Lung (tissue), 12 donors: Measurements from ENCODE around the gene MTFR2. TPM values are rescaled to one million over a fixed set of nuclear protein-coding genes. Genes with fewer than 3 reads are reported as not detected.

Experiments used
- ATAC-seq: fragments of 200-7000 bp; cut with Tn5 transposase; one replicate; pipeline ENCODE4 v1.9.1; 2020; ENCODE audit warnings: moderate number of reproducible peaks; ENCODE audit not compliant: insufficient read depth, low FRiP score
- DNase-seq, 3 donors: peaks; one replicate each; pipeline ENCODE4 v3.0.0-alpha.2; 2013 to 2017
- H3K27ac ChIP-seq, 2 donors: one replicate each; pipeline ENCODE4 v1.5.1; 2013; ENCODE audit warnings: mild to moderate bottlenecking in 2 of 2, moderate library complexity in 2 of 2, control low read depth in 1 of 2, inconsistent platforms in 1 of 2, low read depth in 1 of 2, low read length in 1 of 2
- H3K27me3 ChIP-seq, 3 donors: one replicate each; pipeline ENCODE4 v1.5.1; 2013; ENCODE audit warnings: low read length in 2 of 3; ENCODE audit not compliant: control insufficient read depth in 3 of 3, insufficient read depth in 3 of 3
- H3K36me3 ChIP-seq, 4 donors: one replicate each; pipeline ENCODE4 v1.5.1; 2013; ENCODE audit warnings: low read length in 4 of 4, mild to moderate bottlenecking in 1 of 4, moderate library complexity in 1 of 4; ENCODE audit not compliant: control insufficient read depth in 4 of 4, insufficient read depth in 4 of 4
- H3K4me1 ChIP-seq, 5 donors: one replicate each; pipeline ENCODE4 v1.5.1; 2013; ENCODE audit warnings: low read length in 5 of 5, mild to moderate bottlenecking in 2 of 5, moderate library complexity in 1 of 5; ENCODE audit not compliant: control insufficient read depth in 5 of 5, insufficient read depth in 5 of 5
- H3K4me3 ChIP-seq: one replicate; pipeline ENCODE4 v1.5.1; 2013; ENCODE audit warnings: mild to moderate bottlenecking, control low read depth, moderate library complexity
- H3K9ac ChIP-seq, 2 donors: one replicate each; pipeline ENCODE4 v1.5.1; 2013; ENCODE audit warnings: low read length in 2 of 2, control low read depth in 1 of 2; ENCODE audit not compliant: insufficient read depth in 1 of 2
- H3K9me3 ChIP-seq, 4 donors: one replicate each; pipeline ENCODE4 v1.5.1; 2013; ENCODE audit warnings: low read length in 3 of 4, mild to moderate bottlenecking in 1 of 4, moderate library complexity in 1 of 4; ENCODE audit not compliant: control insufficient read depth in 4 of 4, insufficient read depth in 3 of 4
- CTCF ChIP-seq: IDR thresholded peaks from 2 replicates; pipeline ENCODE4 v1.5.1; 2012; ENCODE audit warnings: mild to moderate bottlenecking; ENCODE audit errors: control extremely low read depth, extremely low read depth
- WGBS, 2 donors: extraction: QIAGEN DNeasy Blood & Tissue Kit; methylation state at CpG; one replicate each; pipeline ENCODE4 v1.1.7; 2013; 5-methylcytosine and 5-hydroxymethylcytosine counted together
- polyA plus RNA-seq, 2 donors: library from polyadenylated mRNA; stranded (reverse); fragments of 200-250 nt; gene quantifications; one replicate each; pipeline ENCODE4 v1.2.1, GENCODE V29; 2013
- total RNA-seq, 2 donors: library from RNA; depleted of rRNA in 1 of 2; stranded (reverse); fragments of >200 nt in 1 of 2; gene quantifications; one replicate each; pipeline ENCODE4 v1.2.1, GENCODE V29; 2014 to 2021
- donor health status: control.
- donor health status: control.
- donor health status: Bipolar disorder and iron deficiency.
- donor health status: healthy.
- donor health status: DM: yes; HTN: yes; CAD: no.

MTFR2 gene
- total and polyA plus RNA-seq, 4 donors, result 0.65 to 2.3 (median 1.3) TPM

GRCh38 chr6:136249336-136249735 is 775 bp downstream of the MTFR2 start:
- no peak for DNase-seq
- WGBS, 2 donors, result 24 to 27% methylated on average over 6 of the region's 6 CpGs
- H3K4me3 ChIP-seq, result no peak overlapping the region
- peaks cover 0 to 10% (median 5%) of the 10 kb centered on the region in 5 donors for H3K4me1 ChIP-seq
- TF ChIP-seq CTCF, result no peak
- H3K9me3 ChIP-seq, result no peaks in the 10 kb centered on the region
- no peak for ATAC-seq
- H3K9ac ChIP-seq, result no peak overlapping the region
- no peaks in the 10 kb centered on the region for H3K36me3 ChIP-seq
- H3K27me3 ChIP-seq, result no peaks in the 10 kb centered on the region
- H3K27ac ChIP-seq, result no peak overlapping the region

GRCh38 chr6:136244061-136244616 is 6.0 kb downstream of the MTFR2 start:
- ATAC-seq (no peak), DNase-seq (no peak)
- Histone ChIP-seq H3K9me3 (no peaks in the 10 kb centered on the region), H3K27me3 (no peaks in the 10 kb centered on the region), H3K9ac (no peak overlapping the region), H3K4me3 (no peak overlapping the region), H3K36me3 (no peaks in the 10 kb centered on the region), H3K4me1 (no peaks in the 10 kb centered on the region), H3K27ac (no peak overlapping the region)
- WGBS, 2 donors, result 94% methylated on average over 5 of the region's 5 CpGs
- no peak for TF ChIP-seq CTCF

- Histone ChIP-seq H3K27me3 (no peaks in the 10 kb centered on the region), H3K27ac (no peak overlapping the region), H3K4me1 (peaks cover 0 to 1% (median 0%) of the 10 kb centered on the region in 5 donors), H3K4me3 (no peak overlapping the region), H3K9ac (no peak overlapping the region), H3K36me3 (no peaks in the 10 kb centered on the region), H3K9me3 (no peaks in the 10 kb centered on the region)
- DNase-seq (no peak), ATAC-seq (peak; percentile 58)
- 46 to 73% methylated on average over 9 of the region's 9 CpGs for WGBS, 2 donors
- no peak for TF ChIP-seq CTCF
Observed at GRCh38 chr6:136236466-136237293, 13.4 kb downstream of the MTFR2 start.
